Vagina (tissue), 2 donors: Measurements from ENCODE around the gene IZUMO1. TPM values are rescaled to one million over a fixed set of nuclear protein-coding genes. Genes with fewer than 3 reads are reported as not detected.
"Not testable (repeated sequence)": the region's sequence is repeated elsewhere in the genome, so short reads cannot be mapped to it uniquely, and the experiment has no call there.

Experiments used
- DNase-seq, 2 donors: peaks; one replicate each; pipeline ENCODE4 v3.0.0-alpha.2; 2017; ENCODE audit errors: extremely low spot score in 2 of 2
- H3K27ac ChIP-seq: fragments of 200-600 bp; sonication (generic); one replicate; pipeline ENCODE4 v1.5.1; 2019
- H3K27me3 ChIP-seq: fragments of 200-600 bp; sonication (generic); one replicate; pipeline ENCODE4 v1.5.1; 2019
- H3K36me3 ChIP-seq, 2 donors: fragments of 200-600 bp; sonication (generic); one replicate each; pipeline ENCODE4 v1.5.1; 2017 to 2019
- H3K4me1 ChIP-seq: fragments of 200-600 bp; sonication (generic); one replicate; pipeline ENCODE4 v1.5.1; 2019
- H3K4me3 ChIP-seq, 2 donors: fragments of 200-600 bp; sonication (generic); 1 replicate in 1 of 2; 2 replicates in 1 of 2; pipeline ENCODE4 v1.5.1; 2016 to 2019
- H3K9me3 ChIP-seq: fragments of 200-600 bp; sonication (generic); one replicate; pipeline ENCODE4 v1.5.1; 2019
- CTCF ChIP-seq, 3 experiments: fragments of 450-650 bp in 2 of 3; fragments of 200-600 bp in 1 of 3; sonication (generic) in 1 of 3; IDR thresholded peaks; one replicate each; pipeline ENCODE4 v1.5.1; 2017 to 2019; ENCODE audit warnings: antibody characterized with exemption in 3 of 3, mild to moderate bottlenecking in 2 of 3, moderate library complexity in 2 of 3
- POLR2A ChIP-seq, 2 donors: fragments of 450-650 bp; IDR thresholded peaks; one replicate each; pipeline ENCODE4 v1.6.1; 2017; ENCODE audit warnings: antibody characterized with exemption in 2 of 2, mild to moderate bottlenecking in 2 of 2, moderate library complexity in 2 of 2
- POLR2AphosphoS5 ChIP-seq, 2 donors: sonication (generic); formaldehyde crosslinking; IDR thresholded peaks; one replicate each; pipeline ENCODE4 v1.9.0; 2017; ENCODE audit warnings: antibody characterized with exemption in 2 of 2, mild to moderate bottlenecking in 2 of 2, low read depth in 1 of 2; ENCODE audit not compliant: insufficient read depth in 1 of 2
- intact Hi-C: fragments of 100-400 bp; cut with DNase I; formaldehyde crosslinking; loops from one replicate; pipeline ENCODE4 v1.15.1; 2023
- total RNA-seq: library from RNA; depleted of rRNA; stranded (reverse); fragments of >200 nt; gene quantifications from one replicate; pipeline ENCODE4 v1.2.3, GENCODE V29; 2016

The IZUMO1 gene
- 2.2 TPM for total RNA-seq

DNA sequence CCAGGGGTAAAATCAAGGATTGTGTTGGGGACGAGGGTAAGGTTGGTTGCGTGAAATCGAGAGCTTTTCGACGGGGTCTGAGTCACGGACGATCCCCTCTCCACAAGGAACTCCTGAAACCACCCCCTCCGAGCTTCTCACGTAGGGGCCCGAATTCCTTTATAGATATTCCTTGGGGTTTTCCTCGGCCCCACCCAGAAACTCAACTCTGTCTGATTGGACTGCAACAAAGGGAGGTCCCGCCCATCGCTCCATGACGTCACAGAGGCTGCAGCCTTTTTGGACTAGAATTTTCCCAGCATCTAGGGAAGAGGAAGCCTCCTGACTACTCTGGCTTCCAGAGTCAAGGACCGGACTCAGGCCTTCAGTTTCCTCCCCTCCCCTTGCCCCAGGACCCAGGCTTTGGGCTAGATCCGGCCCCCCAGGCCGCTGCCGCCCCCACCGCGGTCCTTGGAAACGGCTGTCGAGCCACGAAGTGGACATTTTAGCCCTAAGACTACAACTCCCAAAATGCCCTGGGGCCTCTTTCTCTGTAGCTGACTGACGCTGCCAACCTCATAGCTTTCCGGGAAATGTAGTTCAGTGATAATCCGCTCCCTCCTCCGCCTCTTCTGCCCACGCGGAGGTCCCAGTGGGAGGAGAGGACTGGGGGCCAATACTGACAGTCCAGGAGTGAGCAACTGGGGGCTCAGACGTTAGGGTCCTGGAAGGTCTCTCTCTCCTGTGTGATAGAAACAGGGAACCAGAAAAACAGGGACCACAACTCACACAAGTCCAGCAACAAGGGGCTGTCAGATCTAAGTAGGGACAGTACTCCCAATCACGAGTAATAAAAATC, at the start of gene IZUMO1:
Gene IZUMO1, minus strand, starts transcription at position 172 of the 838 bp plus-strand sequence. CDS start 1,050 bp downstream, outside the sequence.
- H3K4me3 ChIP-seq, result peak within 1 kb of the TSS; percentile 10 to 33
- TF ChIP-seq POLR2AphosphoS5 (IDR thresholded peaks at IDR 0.05; ENCODE audit: insufficient read depth in 1 of 2, low read depth in 1 of 2) (peak in 1 of 2 donors; percentile 68), POLR2A (IDR thresholded peaks at IDR 0.05) (no peak)
- intact Hi-C loops, result no loop called here
- H3K4me1 ChIP-seq, result peaks cover 9% of the 10 kb centered on the region
- peak within 1 kb of the TSS; percentile 72 for H3K27ac ChIP-seq
- H3K36me3 ChIP-seq, result no peaks in the 10 kb centered on the region
- no peak for DNase-seq
- H3K27me3 ChIP-seq, result no peaks in the 10 kb centered on the region
- no peaks in the 10 kb centered on the region for H3K9me3 ChIP-seq

- TF ChIP-seq POLR2AphosphoS5 (IDR thresholded peaks at IDR 0.05; ENCODE audit: insufficient read depth in 1 of 2, low read depth in 1 of 2) (no peak), POLR2A (IDR thresholded peaks at IDR 0.05) (no peak), CTCF (IDR thresholded peaks at IDR 0.05) (no peak)
- intact Hi-C loops, result loop anchor here (2.0 to 5.0 kb wide), 2 partner anchors 41 to 182 kb away; partner anchors contain the start of gene HSD17B14
- no peak for DNase-seq
- Histone ChIP-seq H3K27me3 (no peaks in the 10 kb centered on the region), H3K36me3 (peaks cover 0 to 6% of the 10 kb centered on the region in 2 donors), H3K9me3 (no peaks in the 10 kb centered on the region), H3K4me1 (peaks cover 15% of the 10 kb centered on the region), H3K27ac (peak overlapping the region; percentile 96), H3K4me3 (no peak overlapping the region)
Observed at GRCh38 chr19:48795685-48796070, 49.0 kb upstream of the IZUMO1 start.

GRCh38 chr19:48795055-48795684, 48.5 kb upstream of the IZUMO1 start:
- Histone ChIP-seq H3K4me1 (peaks cover 15% of the 10 kb centered on the region), H3K27me3 (no peaks in the 10 kb centered on the region), H3K4me3 (peak overlapping the region; percentile 30 to 56), H3K9me3 (no peaks in the 10 kb centered on the region), H3K36me3 (peaks cover 0 to 6% of the 10 kb centered on the region in 2 donors), H3K27ac (peak overlapping the region; percentile 96)
- no peak for DNase-seq
- intact Hi-C loops, result loop anchor here (2.0 to 5.0 kb wide), 2 partner anchors 42 to 182 kb away; partner anchors contain the start of gene HSD17B14
- TF ChIP-seq POLR2A (IDR thresholded peaks at IDR 0.05) (no peak), POLR2AphosphoS5 (IDR thresholded peaks at IDR 0.05; ENCODE audit: insufficient read depth in 1 of 2, low read depth in 1 of 2) (peak; percentile 88 to 91), CTCF (IDR thresholded peaks at IDR 0.05) (peak; percentile 95 to 99 (median 97))

- intact Hi-C loops, result loop anchor here (2.0 kb wide), 1 partner anchor 43 kb away; the partner anchor contains the start of gene HSD17B14
- Histone ChIP-seq H3K4me3 (no peak overlapping the region), H3K9me3 (no peaks in the 10 kb centered on the region), H3K27ac (peak overlapping the region; percentile 96), H3K36me3 (no peaks in the 10 kb centered on the region), H3K27me3 (no peaks in the 10 kb centered on the region), H3K4me1 (peaks cover 15% of the 10 kb centered on the region)
- TF ChIP-seq POLR2AphosphoS5 (IDR thresholded peaks at IDR 0.05; ENCODE audit: insufficient read depth in 1 of 2, low read depth in 1 of 2) (no peak), CTCF (IDR thresholded peaks at IDR 0.05) (no peak), POLR2A (IDR thresholded peaks at IDR 0.05) (no peak)
- DNase-seq, result no peak
Observed at GRCh38 chr19:48794291-48794690, 47.6 kb upstream of the IZUMO1 start.

DNA sequence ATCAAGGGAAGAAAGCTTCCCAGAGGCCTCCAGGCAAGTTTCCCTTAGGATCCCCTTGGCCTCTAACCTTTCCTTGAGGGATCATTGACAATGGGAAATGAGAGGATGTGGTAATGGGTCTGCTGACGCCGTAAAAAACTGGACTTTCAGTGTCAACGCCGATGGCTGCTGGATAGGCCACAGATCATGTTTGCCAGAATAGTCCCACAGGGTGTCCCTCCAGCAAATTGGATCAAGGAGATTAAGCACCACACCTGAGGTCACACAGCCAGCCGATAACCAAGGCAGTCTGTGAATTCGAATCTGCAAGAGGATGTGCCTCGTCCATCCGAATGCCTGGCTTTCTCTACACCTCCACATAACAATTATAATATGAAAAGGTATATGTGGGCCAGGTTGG, 46.6 kb upstream of the IZUMO1 start:
- no peak for DNase-seq
- intact Hi-C loops, result no loop called here
- Histone ChIP-seq H3K4me1 (peaks cover 15% of the 10 kb centered on the region), H3K36me3 (no peaks in the 10 kb centered on the region), H3K9me3 (no peaks in the 10 kb centered on the region), H3K27ac (no peak overlapping the region), H3K27me3 (no peaks in the 10 kb centered on the region), H3K4me3 (no peak overlapping the region)
- TF ChIP-seq POLR2A (IDR thresholded peaks at IDR 0.05), result no peak
- TF ChIP-seq POLR2AphosphoS5 (IDR thresholded peaks at IDR 0.05; ENCODE audit: insufficient read depth in 1 of 2, low read depth in 1 of 2), result no peak
- no peak for TF ChIP-seq CTCF (IDR thresholded peaks at IDR 0.05)

- H3K27ac ChIP-seq, result peak overlapping the region; percentile 18
- H3K4me3 ChIP-seq, H3K4me1 ChIP-seq, H3K9me3 ChIP-seq, intact Hi-C loops, H3K36me3 ChIP-seq, DNase-seq, H3K27me3 ChIP-seq: not testable (repeated sequence)
Observed at GRCh38 chr19:48787331-48787730, 40.6 kb upstream of the IZUMO1 start.

- H3K9me3 ChIP-seq, intact Hi-C loops, H3K27me3 ChIP-seq, H3K27ac ChIP-seq, DNase-seq, H3K36me3 ChIP-seq, H3K4me3 ChIP-seq, H3K4me1 ChIP-seq: not testable (repeated sequence)
Observed at GRCh38 chr19:48786422-48786821, 39.7 kb upstream of the IZUMO1 start.
